Endometrial microvascular endothelial cells (primary cell): ENCODE measurements around the gene INO80D. TPM values are rescaled to one million over a fixed set of nuclear protein-coding genes. Genes with fewer than 3 reads are reported as not detected.
"Not testable (repeated sequence)": the region's sequence is repeated elsewhere in the genome, so short reads cannot be mapped to it uniquely, and the experiment has no call there.

Experiments
- in situ Hi-C: cut with HindIII; loops from 2 replicates; pipeline ENCODE4 v1.10.0; 2017; ENCODE audit warnings: low sequenced_read_pairs, low pct_unique_long_range_greater_than_20kb; ENCODE audit errors: inconsistent ontology term
- total RNA-seq: library from RNA; depleted of rRNA; stranded (reverse); fragments of >200 nt; gene quantifications from one replicate; pipeline ENCODE4 v1.2.3, GENCODE V29; 2015; ENCODE audit errors: inconsistent ontology term

Gene INO80D, protein sequence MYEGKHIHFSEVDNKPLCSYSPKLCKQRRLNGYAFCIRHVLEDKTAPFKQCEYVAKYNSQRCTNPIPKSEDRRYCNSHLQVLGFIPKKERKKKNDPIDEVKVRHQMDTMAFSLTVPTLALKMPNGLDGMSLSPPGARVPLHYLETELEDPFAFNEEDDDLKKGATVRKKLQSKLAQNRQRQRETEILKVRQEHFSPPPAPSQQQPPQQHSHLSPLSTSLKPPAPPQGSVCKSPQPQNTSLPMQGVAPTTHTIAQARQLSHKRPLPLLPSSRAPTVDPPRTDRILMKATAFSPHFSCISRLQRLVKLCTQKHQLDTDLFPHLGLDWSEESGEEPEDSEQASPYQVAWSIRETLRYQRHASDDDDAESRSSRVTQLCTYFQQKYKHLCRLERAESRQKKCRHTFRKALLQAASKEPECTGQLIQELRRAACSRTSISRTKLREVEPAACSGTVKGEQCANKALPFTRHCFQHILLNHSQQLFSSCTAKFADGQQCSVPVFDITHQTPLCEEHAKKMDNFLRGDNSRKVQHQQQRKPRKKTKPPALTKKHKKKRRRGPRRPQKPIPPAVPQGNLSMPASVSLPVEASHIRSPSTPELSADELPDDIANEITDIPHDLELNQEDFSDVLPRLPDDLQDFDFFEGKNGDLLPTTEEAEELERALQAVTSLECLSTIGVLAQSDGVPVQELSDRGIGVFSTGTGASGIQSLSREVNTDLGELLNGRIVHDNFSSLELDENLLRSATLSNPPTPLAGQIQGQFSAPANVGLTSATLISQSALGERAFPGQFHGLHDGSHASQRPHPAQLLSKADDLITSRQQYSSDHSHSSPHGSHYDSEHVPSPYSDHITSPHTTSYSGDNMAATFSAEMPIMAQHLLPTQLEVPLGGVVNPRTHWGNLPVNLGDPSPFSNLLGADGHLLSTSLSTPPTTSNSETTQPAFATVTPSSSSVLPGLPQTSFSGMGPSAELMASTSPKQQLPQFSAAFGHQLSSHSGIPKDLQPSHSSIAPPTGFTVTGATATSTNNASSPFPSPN
- 5.9 TPM for total RNA-seq

DNA sequence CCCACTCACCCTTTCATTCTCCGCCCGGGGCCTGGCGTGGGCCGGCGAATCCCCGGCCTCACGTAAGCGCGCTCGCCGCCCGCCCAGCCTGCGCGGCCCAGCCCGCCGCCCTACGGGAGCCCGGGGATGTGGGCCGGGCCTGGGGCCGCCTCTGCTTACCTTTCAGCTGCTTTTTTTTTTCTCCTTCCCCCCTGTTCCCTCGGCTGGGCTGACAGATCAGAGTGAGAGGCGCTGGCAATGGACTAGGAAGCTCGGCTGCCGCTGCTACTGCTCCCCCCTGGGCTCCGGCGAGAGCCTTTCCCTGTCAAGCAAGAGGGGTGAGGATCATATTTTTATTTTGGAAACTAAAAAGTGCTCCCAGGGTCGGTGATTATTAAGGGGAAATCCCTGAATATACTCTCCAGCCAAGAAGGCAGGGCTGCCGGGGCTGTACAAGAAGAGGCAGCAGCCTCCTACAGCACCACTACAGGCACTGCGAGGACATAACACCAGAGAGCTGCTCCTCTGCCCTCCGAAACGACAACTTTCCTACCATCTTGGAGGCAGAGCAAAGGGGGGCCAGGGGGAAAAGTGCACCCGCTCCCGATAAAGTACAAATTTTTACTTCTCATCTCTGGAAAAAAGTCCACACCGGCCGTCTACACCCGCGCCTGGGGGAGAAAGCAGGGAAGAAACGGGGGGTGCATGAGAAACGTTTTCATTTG is at the start of gene INO80D:
INO80D (minus strand) TSS at position 433 of the 704 bp plus-strand sequence. CDS start 23,158 bp downstream, outside the sequence.
- in situ Hi-C loops, result no loop called here

GRCh38 chr2:206127656-206128055 is 41.7 kb upstream of the INO80D start:
- in situ Hi-C loops, result no loop called here

GRCh38 chr2:206125901-206126300 is 39.9 kb upstream of the INO80D start:
- in situ Hi-C loops, result no loop called here

GRCh38 chr2:206122569-206122968 is 36.6 kb upstream of the INO80D start:
- in situ Hi-C loops, result not testable (repeated sequence)

DNA sequence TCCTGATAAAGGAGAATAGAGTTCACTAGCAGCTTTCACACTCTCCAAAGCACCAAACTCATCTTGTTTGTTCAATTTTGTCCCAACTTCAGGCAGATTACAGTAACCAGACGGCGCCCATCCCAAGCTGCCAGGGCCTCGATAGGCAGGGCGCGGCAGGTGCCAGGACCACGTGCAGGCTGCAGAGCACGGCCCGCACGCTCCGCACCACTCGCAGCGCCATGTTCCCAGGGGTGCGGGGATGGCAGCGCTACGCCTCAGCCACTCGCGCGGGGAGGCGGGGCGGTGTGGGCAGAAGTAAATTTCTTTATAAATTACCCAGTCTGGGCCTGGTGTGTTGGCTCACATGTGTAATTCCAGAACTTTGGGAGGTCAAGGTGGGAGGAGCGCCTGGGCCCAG is 30.3 kb upstream of the INO80D start:
- in situ Hi-C loops, result no loop called here

DNA sequence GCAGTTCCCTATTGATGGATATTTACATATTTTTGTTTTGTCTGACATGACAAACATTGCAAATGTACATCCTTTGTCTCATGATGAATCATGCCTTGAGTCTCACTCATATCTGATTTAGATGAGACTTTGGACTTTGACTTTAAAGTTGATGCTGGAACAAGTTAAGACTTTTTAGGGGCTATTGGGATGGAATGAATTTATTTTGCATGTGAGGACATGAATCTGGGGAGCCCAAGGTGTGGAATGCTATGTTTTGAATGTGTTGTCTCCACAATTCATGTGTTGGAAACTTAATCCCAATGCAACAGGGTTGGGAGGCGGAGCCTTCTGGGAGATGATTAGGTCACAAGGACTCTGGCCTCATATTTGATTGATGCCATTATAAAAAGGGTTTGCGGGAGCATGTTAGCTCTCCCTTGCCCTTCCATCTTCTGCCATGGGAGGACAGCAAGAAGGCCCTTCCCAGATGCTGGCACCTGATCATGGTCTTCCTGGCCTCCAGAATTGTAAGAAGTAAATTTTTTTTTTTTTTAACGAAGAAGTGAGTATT is 29.1 kb upstream of the INO80D start:
- in situ Hi-C loops, result no loop called here

DNA sequence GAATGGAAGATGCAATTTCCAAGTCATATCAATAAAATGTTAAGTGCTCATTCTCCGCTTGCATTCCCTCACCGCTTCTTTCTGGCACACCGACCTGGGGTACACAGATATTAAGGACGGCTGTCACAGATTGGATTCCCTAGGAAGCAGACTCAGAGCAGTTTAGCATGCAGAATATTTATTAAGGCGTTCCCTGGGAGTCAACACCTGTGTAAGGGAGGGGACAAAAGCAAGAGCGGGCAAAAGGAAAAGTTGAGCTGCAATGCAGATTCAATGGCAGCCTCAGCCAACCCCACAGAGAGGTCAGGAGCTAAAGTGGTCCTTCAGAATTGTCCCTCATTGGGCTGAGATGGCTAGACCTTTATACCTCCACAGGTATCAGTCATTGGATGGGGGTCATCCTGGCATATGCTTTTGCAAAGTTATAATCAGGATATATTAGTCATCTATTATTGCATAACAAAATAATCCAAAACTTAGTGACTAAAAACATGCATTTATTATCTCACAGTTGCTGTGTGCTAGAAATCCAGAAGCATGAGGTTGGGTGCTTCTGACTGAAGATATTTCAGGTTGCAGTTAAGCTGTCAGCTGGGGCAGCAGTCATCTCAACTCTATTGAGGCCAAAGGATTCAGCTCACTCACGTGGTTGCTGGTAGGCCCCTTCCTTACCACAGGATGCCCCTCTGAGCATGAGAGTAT is 27.0 kb upstream of the INO80D start:
- in situ Hi-C loops, result no loop called here

- in situ Hi-C loops, result no loop called here
Measured at GRCh38 chr2:206112108-206112507, 26.1 kb upstream of the INO80D start.

DNA sequence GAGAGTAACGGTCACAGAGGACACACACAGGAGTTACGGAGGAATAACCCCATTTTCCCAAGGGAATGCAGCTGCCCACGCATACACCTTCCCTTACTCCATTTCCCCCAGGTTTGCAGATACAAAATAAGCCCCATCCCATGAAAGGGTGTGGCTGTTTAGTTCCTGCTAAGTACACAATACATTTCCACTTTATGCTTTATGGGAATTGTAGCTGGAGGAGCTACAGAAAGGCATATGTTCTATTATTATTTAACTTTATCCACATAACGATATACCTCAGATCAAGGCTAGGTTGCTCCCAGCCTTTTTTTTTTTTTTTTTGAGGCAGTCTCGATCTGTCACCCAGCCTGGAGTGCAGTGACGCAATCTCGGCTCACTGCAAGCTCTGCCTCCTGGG is 22.7 kb upstream of the INO80D start:
- in situ Hi-C loops, result no loop called here

DNA sequence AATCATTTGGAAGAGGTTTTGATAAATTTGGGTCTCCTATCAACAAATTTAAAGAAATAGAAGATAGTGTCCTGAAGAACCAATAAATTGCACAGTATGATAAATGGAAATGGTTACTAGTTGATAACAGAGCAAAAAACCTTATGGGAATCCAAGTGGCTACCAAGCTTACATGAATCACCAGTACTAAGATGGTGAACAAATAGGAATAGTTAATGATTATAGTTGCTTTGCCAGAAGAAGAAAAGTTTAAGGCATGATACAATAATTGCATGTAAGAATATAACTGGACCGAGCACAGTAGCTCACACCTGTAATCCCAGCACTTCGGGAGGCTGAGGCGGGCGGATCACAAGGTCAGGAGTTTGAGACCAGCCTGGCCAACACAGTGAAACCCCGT is 19.6 kb upstream of the INO80D start:
- in situ Hi-C loops, result no loop called here

- in situ Hi-C loops, result no loop called here
Measured at GRCh38 chr2:206105038-206105437, 19.1 kb upstream of the INO80D start.

- in situ Hi-C loops, result not testable (repeated sequence)
Measured at GRCh38 chr2:206098872-206099271, 12.9 kb upstream of the INO80D start.

DNA sequence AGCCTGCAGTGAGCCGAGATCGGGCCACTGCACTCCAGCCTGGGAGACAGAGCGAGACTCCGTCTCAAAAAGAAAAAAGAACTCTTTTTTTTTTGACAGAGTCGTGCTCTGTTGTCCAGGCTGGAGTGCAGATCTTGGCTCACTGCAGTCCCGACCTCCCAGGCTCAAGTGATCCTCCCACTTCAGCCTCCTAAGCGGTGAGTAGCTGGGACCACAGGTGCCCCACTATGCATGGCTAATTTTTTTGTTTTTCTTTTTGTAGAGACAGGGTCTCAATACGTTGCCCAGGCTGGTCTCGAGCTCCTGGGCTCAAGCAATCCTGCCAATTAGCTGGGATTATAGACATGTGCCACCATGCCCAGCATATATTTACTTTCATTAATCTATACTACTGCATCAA is 12.5 kb upstream of the INO80D start:
- in situ Hi-C loops, result no loop called here

GRCh38 chr2:206096876-206097275 is 10.9 kb upstream of the INO80D start:
- in situ Hi-C loops, result no loop called here

DNA sequence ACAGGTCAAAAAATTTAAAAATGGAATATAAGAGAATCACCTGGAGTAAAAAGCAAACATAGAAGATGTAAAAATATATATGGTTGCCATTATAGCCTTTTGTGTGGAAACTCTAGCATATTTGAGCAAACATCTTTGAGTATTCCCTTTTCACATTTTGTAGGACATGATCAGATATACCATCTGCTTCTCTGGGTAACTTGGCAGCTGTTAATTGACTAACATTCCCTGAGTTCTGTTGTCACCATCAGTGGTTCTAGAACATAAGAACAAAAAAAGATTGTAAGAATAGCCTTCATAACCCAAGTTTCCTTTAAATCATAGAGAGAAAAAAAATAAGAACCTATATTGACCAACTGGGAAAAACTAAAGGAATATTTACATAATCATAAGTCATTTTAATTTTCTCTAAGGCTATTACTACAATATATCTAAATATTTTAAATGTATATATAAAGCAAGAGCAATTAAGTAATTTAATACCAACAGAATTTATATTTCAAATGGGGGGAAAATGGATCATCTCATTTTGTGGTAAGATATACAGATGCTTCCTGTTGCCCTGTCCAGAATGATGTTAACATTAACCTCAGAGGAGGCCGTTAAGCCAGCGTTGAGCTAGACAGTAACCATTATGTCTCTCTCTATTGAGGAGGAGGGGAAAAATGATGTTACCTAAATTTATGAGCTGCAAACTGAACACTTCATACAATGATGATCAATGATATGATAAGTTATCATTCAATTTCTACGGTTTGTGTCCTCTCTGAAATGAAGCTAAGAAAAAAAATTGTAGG is 9.8 kb upstream of the INO80D start:
- in situ Hi-C loops, result no loop called here

- in situ Hi-C loops, result no loop called here
Measured at GRCh38 chr2:206092297-206092696, 6.3 kb upstream of the INO80D start.

DNA sequence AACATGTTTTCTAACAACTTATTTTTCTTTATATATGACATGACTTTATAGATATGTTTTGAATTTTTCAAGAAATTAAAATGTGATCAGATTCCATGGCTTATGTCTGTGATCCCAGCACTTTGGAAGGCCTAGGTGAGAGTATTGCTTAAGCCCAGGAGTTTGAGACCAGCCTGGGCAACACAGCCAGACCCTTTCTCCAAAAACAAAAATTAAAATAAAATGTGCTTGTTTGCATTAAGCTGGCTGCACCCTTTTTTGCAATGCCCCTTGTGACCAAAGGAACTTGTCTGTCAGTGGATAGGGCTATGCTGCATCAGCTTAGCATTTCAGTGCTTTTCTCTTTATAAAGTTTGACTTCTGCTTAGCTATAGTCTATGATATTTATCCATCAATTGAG is 2.3 kb upstream of the INO80D start:
- in situ Hi-C loops, result no loop called here
